Measurements from ENCODE around the gene AVL9. TPM values are rescaled to one million over a fixed set of nuclear protein-coding genes. Genes with fewer than 3 reads are reported as not detected.
"Not testable (repeated sequence)": the region's sequence is repeated elsewhere in the genome, so short reads cannot be mapped to it uniquely, and the experiment has no call there.

AVL9 gene
- total RNA-seq, 4 donors from 2014 or later: 50.9 to 69.2 (median 62.9) TPM

DNA sequence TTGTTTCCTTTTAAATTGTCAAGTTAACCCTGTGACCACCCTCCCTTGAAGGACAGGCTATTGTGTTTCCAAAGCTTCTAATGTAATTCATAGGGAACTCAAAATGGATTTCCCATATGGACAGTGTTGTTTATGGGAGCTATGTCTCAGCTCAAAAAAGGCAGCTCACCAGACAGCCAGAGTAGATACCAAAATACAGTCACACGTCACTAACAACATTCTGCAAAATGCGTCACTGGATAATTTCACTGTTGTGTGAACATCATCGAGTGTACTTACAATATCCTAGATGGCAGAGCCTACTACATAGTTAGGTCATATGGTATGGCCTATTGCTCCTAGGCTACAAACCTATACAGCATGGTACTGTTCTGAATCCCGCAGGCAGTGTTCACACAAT, 97.4 kb downstream of the AVL9 start:
- H3K9me3 ChIP-seq: no peaks in the 10 kb centered on the region
- H3K27me3 ChIP-seq: no peaks in the 10 kb centered on the region
- DNase-seq: no peak
- intact Hi-C loops (cut with DNase I; ENCODE audit: low total_unique reads) (no loop called here), in situ Hi-C loops (cut with MboI; ENCODE audit: low pct_ligation_motif_present in 1 of 4, low pct_unique_long_range_greater_than_20kb in 1 of 4, low sequenced_read_pairs in 3 of 4) (no loop called here)
- 90 to 100% methylated on average over 1 to 4 of the region's 4 CpGs for WGBS, 2 donors (ENCODE audit: low coverage in 1 of 2)
- no peak overlapping the region for H3K4me3 ChIP-seq
- no peaks in the 10 kb centered on the region for H3K36me3 ChIP-seq
- peaks cover 0 to 3% (median 0%) of the 10 kb centered on the region in 4 donors for H3K4me1 ChIP-seq
- no peak for TF ChIP-seq POLR2AphosphoS5 (IDR thresholded peaks at IDR 0.05)
- TF ChIP-seq EP300 (IDR thresholded peaks at IDR 0.05; ENCODE audit: low read depth): no peak
- TF ChIP-seq POLR2A (IDR thresholded peaks at IDR 0.05): no peak
- TF ChIP-seq, protein P1, sequence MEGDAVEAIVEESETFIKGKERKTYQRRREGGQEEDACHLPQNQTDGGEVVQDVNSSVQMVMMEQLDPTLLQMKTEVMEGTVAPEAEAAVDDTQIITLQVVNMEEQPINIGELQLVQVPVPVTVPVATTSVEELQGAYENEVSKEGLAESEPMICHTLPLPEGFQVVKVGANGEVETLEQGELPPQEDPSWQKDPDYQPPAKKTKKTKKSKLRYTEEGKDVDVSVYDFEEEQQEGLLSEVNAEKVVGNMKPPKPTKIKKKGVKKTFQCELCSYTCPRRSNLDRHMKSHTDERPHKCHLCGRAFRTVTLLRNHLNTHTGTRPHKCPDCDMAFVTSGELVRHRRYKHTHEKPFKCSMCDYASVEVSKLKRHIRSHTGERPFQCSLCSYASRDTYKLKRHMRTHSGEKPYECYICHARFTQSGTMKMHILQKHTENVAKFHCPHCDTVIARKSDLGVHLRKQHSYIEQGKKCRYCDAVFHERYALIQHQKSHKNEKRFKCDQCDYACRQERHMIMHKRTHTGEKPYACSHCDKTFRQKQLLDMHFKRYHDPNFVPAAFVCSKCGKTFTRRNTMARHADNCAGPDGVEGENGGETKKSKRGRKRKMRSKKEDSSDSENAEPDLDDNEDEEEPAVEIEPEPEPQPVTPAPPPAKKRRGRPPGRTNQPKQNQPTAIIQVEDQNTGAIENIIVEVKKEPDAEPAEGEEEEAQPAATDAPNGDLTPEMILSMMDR (IDR thresholded peaks at IDR 0.05): no peak
- H3K27ac ChIP-seq: no peak overlapping the region

DNA sequence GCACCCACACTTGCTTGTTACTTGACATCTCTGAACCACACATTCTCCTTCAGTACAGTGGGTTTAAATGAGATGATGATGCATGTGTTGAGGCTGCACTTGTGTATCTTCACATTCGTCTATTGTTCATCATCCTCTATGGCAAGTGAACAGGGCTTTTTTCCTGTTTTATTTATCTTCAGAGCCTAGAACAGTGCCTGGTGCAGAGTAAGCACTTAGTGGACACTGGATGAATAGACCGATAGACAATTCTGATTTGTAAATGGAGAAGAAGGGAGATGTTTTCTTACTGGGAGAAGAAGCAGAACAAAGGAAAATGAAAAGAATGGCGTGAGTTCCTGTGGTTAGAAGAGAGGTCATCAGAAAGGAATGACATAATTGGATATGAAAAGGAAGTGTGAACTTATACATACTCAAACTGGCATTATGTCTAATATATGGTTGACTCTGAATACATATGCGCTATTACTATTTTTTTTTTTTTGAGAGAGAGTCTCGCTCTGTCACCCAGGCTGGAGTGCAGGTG, 99.7 kb downstream of the AVL9 start:
- 92 to 93% methylated on average over 2 to 5 of the region's 5 CpGs for WGBS, 2 donors (ENCODE audit: low coverage in 1 of 2)

DNA sequence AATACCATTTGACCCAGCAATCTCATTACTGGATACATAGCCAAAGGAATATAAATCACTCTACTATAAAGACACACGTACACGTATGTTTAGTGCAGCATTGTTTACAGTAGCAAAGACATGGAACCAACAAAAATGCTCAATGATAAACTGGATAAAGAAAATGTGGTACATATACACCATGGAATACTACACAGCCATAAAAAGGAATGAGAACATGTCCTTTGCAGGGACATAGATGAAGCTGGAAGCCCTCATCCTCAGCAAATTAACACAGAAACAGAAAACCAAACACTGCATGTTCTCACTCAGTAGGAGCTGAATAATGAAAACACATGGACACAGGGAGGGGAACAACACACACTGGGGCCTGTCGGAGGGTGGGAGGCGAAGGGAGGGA, 105.9 kb downstream of the AVL9 start:
- WGBS, 2 donors (ENCODE audit: low coverage in 1 of 2): 96 to 97% methylated on average over 4 of the region's 4 CpGs
- in situ Hi-C loops (cut with MboI; ENCODE audit: low pct_ligation_motif_present in 1 of 4, low pct_unique_long_range_greater_than_20kb in 1 of 4, low sequenced_read_pairs in 3 of 4); H3K36me3 ChIP-seq; DNase-seq; H3K9me3 ChIP-seq; H3K4me1 ChIP-seq; H3K27me3 ChIP-seq; intact Hi-C loops (cut with DNase I; ENCODE audit: low total_unique reads); H3K4me3 ChIP-seq; H3K27ac ChIP-seq: not testable (repeated sequence)

More for the DNA sequence above, 99.7 kb downstream of the AVL9 start:
- Histone ChIP-seq H3K4me3 (no peak overlapping the region), H3K27ac (no peak overlapping the region), H3K36me3 (no peaks in the 10 kb centered on the region), H3K4me1 (no peaks in the 10 kb centered on the region), H3K27me3 (no peaks in the 10 kb centered on the region), H3K9me3 (no peaks in the 10 kb centered on the region)
- in situ Hi-C loops (cut with MboI; ENCODE audit: low pct_ligation_motif_present in 1 of 4, low pct_unique_long_range_greater_than_20kb in 1 of 4, low sequenced_read_pairs in 3 of 4) (no loop called here), intact Hi-C loops (cut with DNase I; ENCODE audit: low total_unique reads) (no loop called here)
- DNase-seq: no peak
- TF ChIP-seq POLR2A (IDR thresholded peaks at IDR 0.05) (no peak), EP300 (IDR thresholded peaks at IDR 0.05; ENCODE audit: low read depth) (no peak), POLR2AphosphoS5 (IDR thresholded peaks at IDR 0.05) (no peak)
- TF ChIP-seq, protein P1 (IDR thresholded peaks at IDR 0.05): no peak

DNA sequence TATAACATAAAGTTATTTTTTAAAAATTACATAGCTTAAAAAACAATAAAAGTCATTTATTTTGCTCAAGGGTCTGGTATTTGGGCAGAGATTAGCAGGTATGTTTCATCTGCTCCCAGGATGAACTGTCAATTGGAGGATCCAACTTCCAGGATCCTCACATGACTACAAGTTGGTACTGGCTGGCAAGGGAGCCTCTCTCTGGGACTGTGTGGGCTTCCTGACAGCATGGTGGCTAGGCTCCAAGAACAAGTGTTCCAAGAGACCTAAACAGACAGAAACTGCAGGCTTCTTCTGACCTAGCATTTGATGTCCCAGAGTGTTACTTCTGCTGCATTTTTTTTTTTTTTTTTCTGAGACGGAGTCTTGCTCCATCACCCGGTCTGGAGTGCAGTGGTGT, 107.2 kb downstream of the AVL9 start:
- no peak overlapping the region for H3K27ac ChIP-seq
- H3K4me3 ChIP-seq: no peak overlapping the region
- TF ChIP-seq POLR2AphosphoS5 (IDR thresholded peaks at IDR 0.05): no peak
- no peak for TF ChIP-seq EP300 (IDR thresholded peaks at IDR 0.05; ENCODE audit: low read depth)
- TF ChIP-seq, protein P1 (IDR thresholded peaks at IDR 0.05): no peak
- TF ChIP-seq POLR2A (IDR thresholded peaks at IDR 0.05): no peak
- intact Hi-C loops (cut with DNase I; ENCODE audit: low total_unique reads): no loop called here
- 100% methylated on average over 1 to 2 of the region's 2 CpGs for WGBS, 2 donors (ENCODE audit: low coverage in 1 of 2)
- no peaks in the 10 kb centered on the region for H3K9me3 ChIP-seq
- in situ Hi-C loops (cut with MboI; ENCODE audit: low pct_ligation_motif_present in 1 of 4, low pct_unique_long_range_greater_than_20kb in 1 of 4, low sequenced_read_pairs in 3 of 4): no loop called here
- no peaks in the 10 kb centered on the region for H3K36me3 ChIP-seq
- DNase-seq: no peak
- H3K4me1 ChIP-seq: no peaks in the 10 kb centered on the region
- H3K27me3 ChIP-seq: no peaks in the 10 kb centered on the region

DNA sequence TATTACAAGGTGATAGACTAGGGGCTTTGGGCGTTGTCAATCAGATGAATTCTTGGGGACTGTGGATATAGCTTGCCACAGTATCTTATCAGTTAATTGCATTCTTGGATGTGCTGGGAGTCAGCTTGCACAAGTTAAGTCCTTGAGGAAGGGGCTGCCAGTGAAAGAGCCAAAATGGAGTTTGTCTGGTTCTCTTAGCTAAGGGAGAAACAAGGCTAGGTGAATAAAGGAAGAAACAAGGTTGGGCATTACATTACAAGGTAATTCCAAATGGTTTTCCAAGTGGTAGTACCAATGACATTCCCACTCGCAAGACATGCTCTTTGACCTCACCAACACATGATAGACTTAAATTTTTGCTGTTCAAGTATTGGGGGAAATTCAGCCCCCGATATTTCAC, 108.2 kb downstream of the AVL9 start:
- H3K36me3 ChIP-seq; H3K4me1 ChIP-seq; H3K4me3 ChIP-seq; in situ Hi-C loops (cut with MboI; ENCODE audit: low pct_ligation_motif_present in 1 of 4, low pct_unique_long_range_greater_than_20kb in 1 of 4, low sequenced_read_pairs in 3 of 4); H3K27ac ChIP-seq; H3K9me3 ChIP-seq; DNase-seq; H3K27me3 ChIP-seq; intact Hi-C loops (cut with DNase I; ENCODE audit: low total_unique reads): not testable (repeated sequence)
- WGBS, 2 donors (ENCODE audit: low coverage in 1 of 2): 80 to 92% methylated on average over 3 of the region's 3 CpGs

DNA sequence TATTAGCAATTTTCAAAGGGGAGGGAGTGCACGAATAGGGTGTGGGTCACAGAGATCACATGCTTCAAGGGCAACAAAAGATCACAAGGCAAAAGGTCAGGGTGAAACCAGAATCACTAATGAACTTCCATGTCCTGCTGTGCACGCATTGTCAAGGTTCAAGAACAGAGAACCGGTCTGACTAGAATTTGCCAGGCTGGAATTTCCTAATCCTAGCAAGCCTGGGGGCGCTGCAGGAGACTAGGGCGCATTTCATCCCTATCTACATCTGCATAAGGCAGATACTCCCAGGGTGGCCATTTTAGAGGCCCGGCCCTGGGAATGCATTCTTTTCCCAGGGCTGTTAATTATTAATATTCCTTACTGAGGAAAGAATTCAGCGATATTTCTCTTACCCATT, 108.8 kb downstream of the AVL9 start:
- WGBS, 2 donors (ENCODE audit: low coverage in 1 of 2): 80% methylated on average over 5 to 7 of the region's 7 CpGs
- H3K4me1 ChIP-seq; in situ Hi-C loops (cut with MboI; ENCODE audit: low pct_ligation_motif_present in 1 of 4, low pct_unique_long_range_greater_than_20kb in 1 of 4, low sequenced_read_pairs in 3 of 4); H3K27me3 ChIP-seq; H3K9me3 ChIP-seq; H3K4me3 ChIP-seq; H3K36me3 ChIP-seq; H3K27ac ChIP-seq; DNase-seq; intact Hi-C loops (cut with DNase I; ENCODE audit: low total_unique reads): not testable (repeated sequence)
